ENCODE measurements around the gene LEPR.

DNA sequence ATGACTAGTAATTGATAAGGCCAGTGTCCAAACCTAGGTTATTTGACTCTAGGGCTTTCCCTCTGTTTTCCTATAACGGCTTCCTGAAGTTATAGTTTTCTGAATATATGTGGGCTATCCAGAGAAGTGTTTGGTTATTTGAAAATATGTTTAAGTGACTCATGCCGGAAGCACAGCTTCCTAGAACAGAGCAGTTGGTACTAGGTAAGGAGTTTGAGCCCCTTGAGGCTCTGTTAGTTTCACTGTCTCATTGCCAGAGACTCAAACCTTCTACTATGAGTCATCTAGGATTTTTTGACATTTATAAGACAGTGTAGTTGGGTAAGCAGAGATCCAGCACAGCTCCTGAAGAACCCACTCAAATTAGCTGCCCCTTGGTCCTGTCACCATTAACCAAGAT lies 27.1 kb upstream of the LEPR start:
- TF ChIP-seq POLR2A (IDR thresholded peaks at IDR 0.05), result no peak
- TF ChIP-seq, protein P1, sequence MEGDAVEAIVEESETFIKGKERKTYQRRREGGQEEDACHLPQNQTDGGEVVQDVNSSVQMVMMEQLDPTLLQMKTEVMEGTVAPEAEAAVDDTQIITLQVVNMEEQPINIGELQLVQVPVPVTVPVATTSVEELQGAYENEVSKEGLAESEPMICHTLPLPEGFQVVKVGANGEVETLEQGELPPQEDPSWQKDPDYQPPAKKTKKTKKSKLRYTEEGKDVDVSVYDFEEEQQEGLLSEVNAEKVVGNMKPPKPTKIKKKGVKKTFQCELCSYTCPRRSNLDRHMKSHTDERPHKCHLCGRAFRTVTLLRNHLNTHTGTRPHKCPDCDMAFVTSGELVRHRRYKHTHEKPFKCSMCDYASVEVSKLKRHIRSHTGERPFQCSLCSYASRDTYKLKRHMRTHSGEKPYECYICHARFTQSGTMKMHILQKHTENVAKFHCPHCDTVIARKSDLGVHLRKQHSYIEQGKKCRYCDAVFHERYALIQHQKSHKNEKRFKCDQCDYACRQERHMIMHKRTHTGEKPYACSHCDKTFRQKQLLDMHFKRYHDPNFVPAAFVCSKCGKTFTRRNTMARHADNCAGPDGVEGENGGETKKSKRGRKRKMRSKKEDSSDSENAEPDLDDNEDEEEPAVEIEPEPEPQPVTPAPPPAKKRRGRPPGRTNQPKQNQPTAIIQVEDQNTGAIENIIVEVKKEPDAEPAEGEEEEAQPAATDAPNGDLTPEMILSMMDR (IDR thresholded peaks at IDR 0.05), result no peak

Measured in adrenal gland (tissue), 5 donors.